Activated CD4-positive, CD25-positive, alpha-beta regulatory T cell (primary cell): Measurements from ENCODE around the gene ARHGAP9.
"Not testable (repeated sequence)": the region's sequence is repeated elsewhere in the genome, so short reads cannot be mapped to it uniquely, and the experiment has no call there.

Experiments
- DNase-seq, 4 experiments: peaks; one replicate each; lab custom pipeline; 2025; lab: John Stamatoyannopoulos, UW

Gene ARHGAP9

GRCh38 chr12:57479376-57480115, at the start of gene ARHGAP9:
ARHGAP9 (minus strand) TSS chr12:57479866; CDS start chr12:57479406, 460 bp downstream.
- DNase-seq = peak in 1 of 4 experiments; percentile 16

GRCh38 chr12:57528831-57529555, 49.3 kb upstream of the ARHGAP9 start:
- DNase-seq = no peak

DNA sequence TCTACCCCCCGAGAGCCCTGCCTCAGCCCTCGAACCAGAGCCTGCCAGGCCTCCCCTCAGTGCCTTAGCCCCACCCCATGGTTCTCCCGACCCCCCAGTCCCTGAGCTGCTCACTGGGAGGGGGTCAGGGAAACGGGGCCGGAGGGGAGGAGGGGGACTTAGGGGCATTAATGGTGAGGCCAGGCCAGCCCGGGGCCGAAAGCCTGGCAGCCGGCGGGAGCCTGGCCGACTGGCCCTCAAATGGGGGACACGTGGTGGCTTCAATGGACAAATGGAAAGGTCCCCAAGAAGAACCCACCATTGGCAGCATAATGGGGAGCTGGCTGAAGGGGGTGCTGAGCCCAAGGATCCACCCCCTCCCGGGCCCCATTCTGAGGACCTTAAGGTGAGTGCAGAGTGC, 48.5 kb upstream of the ARHGAP9 start:
- no peak for DNase-seq

DNA sequence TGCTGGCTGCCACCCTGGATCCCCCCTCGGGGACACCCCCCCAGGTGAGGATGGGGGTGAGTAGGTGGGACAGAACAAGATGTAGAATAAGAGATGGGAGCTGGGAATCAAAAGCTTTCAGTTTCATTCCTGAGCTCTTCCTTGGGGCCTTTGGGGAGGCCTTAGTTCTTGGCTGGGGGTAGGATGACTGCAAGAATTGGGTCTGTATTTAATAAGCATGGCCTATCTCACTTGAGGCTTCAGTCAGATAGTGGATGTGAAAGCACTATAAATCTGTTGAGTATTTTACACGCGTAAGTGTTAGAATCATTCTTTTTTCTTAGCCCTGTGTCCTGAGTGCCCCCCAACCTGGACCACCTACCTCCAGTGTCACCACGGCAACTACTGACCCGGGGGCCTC, 47.5 kb upstream of the ARHGAP9 start:
- no peak for DNase-seq

- no peak for DNase-seq
These were observed 46.9 kb upstream of the ARHGAP9 start for GRCh38 chr12:57526477-57527126.

GRCh38 chr12:57525615-57526383, 46.1 kb upstream of the ARHGAP9 start:
- no peak for DNase-seq

GRCh38 chr12:57524814-57525614, 45.3 kb upstream of the ARHGAP9 start:
- no peak for DNase-seq

GRCh38 chr12:57523706-57524614, 44.3 kb upstream of the ARHGAP9 start:
- no peak for DNase-seq

GRCh38 chr12:57522887-57523705, 43.4 kb upstream of the ARHGAP9 start:
- DNase-seq = no peak

GRCh38 chr12:57522011-57522886, 42.6 kb upstream of the ARHGAP9 start, which contains the start of gene MBD6:
MBD6 (plus strand) TSS chr12:57522824; CDS start chr12:57524304, 1,480 bp downstream.
- DNase-seq = peak; percentile 85 to 95 (median 90)

DNA sequence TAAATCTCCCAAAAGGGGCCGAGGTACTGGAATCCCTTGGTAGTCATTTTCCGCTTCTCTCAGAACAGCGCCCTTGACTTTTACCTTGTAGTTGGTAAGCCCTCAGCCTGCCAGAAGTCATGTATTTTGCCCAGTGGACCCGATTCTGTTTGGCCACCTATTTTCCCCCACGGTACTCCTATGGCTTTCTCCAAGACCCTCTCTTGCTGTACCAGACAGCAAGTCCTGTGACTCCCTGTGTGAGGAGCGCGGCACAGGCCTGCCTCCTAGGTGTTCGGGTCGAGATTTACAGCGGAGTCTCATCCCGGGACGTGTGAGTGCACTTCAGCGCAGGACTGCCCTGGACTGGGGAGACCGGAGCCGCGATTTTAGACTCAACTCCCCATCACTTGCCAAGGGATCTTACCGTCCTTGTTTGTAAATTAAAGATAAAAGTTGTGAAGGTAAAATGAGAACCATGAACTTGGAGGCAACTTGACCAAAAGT, 41.9 kb upstream of the ARHGAP9 start:
- DNase-seq = no peak

- DNase-seq = peak; percentile 99 to 100 (median 99)
These were observed 40.6 kb upstream of the ARHGAP9 start, which contains the start of gene DDIT3 for GRCh38 chr12:57520053-57520818. DDIT3 (minus strand) TSS chr12:57520514; CDS start chr12:57517406, 3,108 bp downstream.

DNA sequence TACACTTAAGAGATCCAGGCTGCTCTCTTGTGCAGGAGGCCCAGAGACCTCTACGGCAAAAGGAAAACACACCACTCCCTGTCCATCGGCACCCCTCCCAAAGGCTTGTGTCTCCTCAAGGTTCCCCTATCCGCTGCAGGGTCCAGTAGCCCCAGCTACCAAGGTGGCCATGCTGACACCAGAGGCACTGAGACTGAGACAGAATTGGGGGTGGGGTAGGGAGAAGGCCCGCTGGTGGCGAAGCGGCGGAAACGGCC, 40.1 kb upstream of the ARHGAP9 start:
- no peak for DNase-seq

DNA sequence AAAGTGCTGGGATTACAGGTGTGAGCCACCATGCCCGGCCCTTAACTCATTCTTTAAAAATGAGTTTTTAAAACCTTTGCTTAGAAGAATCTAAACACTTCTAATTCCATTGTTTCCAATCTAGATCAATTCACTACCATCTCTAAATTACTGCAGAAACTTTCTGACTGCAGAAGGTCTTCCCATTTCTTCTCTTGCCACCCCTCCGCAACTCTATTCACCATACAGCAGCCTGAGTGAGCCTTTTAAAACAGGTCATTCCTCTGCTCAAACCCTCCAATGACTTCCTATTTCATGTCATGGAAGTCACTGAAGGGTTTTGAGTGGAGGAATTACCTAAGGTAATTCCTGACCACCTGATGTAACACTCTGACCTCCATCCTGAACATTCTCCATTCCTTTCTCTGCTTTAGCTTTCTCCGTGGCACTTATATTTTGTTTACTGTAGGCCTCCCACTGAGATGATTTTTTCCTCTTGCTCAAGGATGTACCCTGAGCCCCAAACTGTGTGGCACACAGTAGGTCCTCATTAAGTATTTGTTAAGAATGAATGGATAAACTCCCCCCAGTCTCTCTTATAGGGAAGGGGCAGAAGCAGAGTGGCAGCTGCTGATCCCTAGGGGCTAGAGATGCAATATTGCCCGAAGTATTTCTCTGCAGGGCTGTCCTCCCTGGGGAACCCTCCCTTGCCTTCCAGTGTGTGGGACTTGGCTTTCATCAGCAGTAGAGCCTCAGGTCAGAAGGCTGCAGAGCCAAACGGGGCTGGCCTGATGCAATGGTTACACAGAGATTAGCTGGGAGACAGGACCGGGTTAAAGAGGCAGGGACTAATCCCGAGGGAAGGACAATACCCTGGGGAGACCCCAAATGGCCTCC, 39.5 kb upstream of the ARHGAP9 start:
- no peak for DNase-seq

- no peak for DNase-seq
These were observed 38.7 kb upstream of the ARHGAP9 start for GRCh38 chr12:57518176-57518919.

GRCh38 chr12:57517718-57518117, 38.1 kb upstream of the ARHGAP9 start:
- DNase-seq = not testable (repeated sequence)
